A549 (cell line): ENCODE data around the gene NXPH3. TPM values are rescaled to one million over a fixed set of nuclear protein-coding genes. Genes with fewer than 3 reads are reported as not detected.

ENCODE experiments used
- ATAC-seq, 2 experiments: fragments of 200-7000 bp in 1 of 2; fragments of >200 bp in 1 of 2; cut with Nextera tagmentation in 1 of 2; cut with Tn5 transposase in 1 of 2; 3 replicates each; pipeline versions ENCODE4 v1.8.0 to v1.9.1; 2018 to 2020; ENCODE audit warnings: mild to moderate bottlenecking in 1 of 2, moderate library complexity in 1 of 2
- CTCF ChIA-PET: fragments of 300-600 bp; sonication (Branson Sonifier 250); formaldehyde crosslinking; extraction: SDS; loops from one replicate; lab custom pipeline; 2021; ENCODE audit warnings: antibody characterized with exemption, inconsistent platforms; lab: Yijun Ruan, JAX
- POLR2A ChIA-PET: fragments of 350-600 bp; formaldehyde crosslinking; extraction: SDS; loops from one replicate; lab custom pipeline; 2021; ENCODE audit warnings: antibody characterized with exemption, inconsistent platforms; lab: Yijun Ruan, JAX
- DNase-seq, 2 experiments: peaks; one replicate each; pipeline versions ENCODE4 v3.0.0 to v3.0.0-alpha.2; 2011 to 2016; ENCODE audit warnings: low read depth in 1 of 2, low spot score in 1 of 2
- FAIRE-seq: peaks from 2 replicates; lab custom pipeline; 2011; peaks lifted over from hg19 to GRCh38; lab: Jason Lieb, UNC
- H3K27ac ChIP-seq, 2 experiments: fragments of >200 bp; sonication (Bioruptor Twin); formaldehyde crosslinking; 3 replicates each; pipeline ENCODE4 v1.5.1; 2016 to 2017
- H3K4me1 ChIP-seq: fragments of >200 bp; sonication (Bioruptor Twin); formaldehyde crosslinking; 3 replicates; pipeline ENCODE4 v1.6.1; 2016
- H3K4me2 ChIP-seq: fragments of >200 bp; sonication (Bioruptor Twin); formaldehyde crosslinking; 3 replicates; pipeline ENCODE4 v1.6.1; 2016
- H3K4me3 ChIP-seq: fragments of >200 bp; sonication (Bioruptor Twin); formaldehyde crosslinking; 3 replicates; pipeline ENCODE4 v1.5.1; 2016
- H3K9me3 ChIP-seq: fragments of >200 bp; sonication (Bioruptor Twin); formaldehyde crosslinking; 3 replicates; pipeline ENCODE4 v1.6.1; 2016
- BHLHE40 ChIP-seq: IDR thresholded peaks from 2 replicates; pipeline ENCODE4 v1.6.1; 2012; ENCODE audit warnings: low read depth, low read length, inconsistent platforms
- CEBPB ChIP-seq, 2 experiments: fragments of >200 bp in 1 of 2; sonication (Bioruptor Twin) in 1 of 2; formaldehyde crosslinking in 1 of 2; IDR thresholded peaks; 2 replicates each; pipeline ENCODE4 v1.6.1; 2012 to 2016
- EHMT2 ChIP-seq: fragments of 200-600 bp; sonication (generic); IDR thresholded peaks from 2 replicates; pipeline ENCODE4 v1.6.1; 2016; ENCODE audit warnings: antibody characterized with exemption, low read depth, mild to moderate bottlenecking, moderate library complexity
- EP300 ChIP-seq, 2 experiments: fragments of >200 bp; sonication (Bioruptor Twin); formaldehyde crosslinking; IDR thresholded peaks; 2 replicates in 1 of 2; 3 replicates in 1 of 2; pipeline ENCODE4 v1.6.1; 2016 to 2017
- ESRRA ChIP-seq: fragments of 150-350 bp; IDR thresholded peaks from 2 replicates; pipeline ENCODE4 v1.6.1; 2014; ENCODE audit warnings: mild to moderate bottlenecking, low read length, borderline replicate concordance
- FOSB ChIP-seq: fragments of 250-450 bp; sonication (Bioruptor Pico); IDR thresholded peaks from 2 replicates; pipeline ENCODE4 v1.5.0; 2020; ENCODE audit warnings: mild to moderate bottlenecking, moderate library complexity
- FOXS1 ChIP-seq: fragments of 250-450 bp; sonication (Bioruptor Pico); IDR thresholded peaks from 2 replicates; pipeline ENCODE4 v1.5.0; 2020; ENCODE audit warnings: mild to moderate bottlenecking, moderate library complexity
- GATA3 ChIP-seq: IDR thresholded peaks from 2 replicates; pipeline ENCODE4 v1.6.1; 2012; ENCODE audit warnings: borderline replicate concordance
- HDAC2 ChIP-seq: fragments of 200-600 bp; sonication (generic); IDR thresholded peaks from 2 replicates; pipeline ENCODE4 v1.6.1; 2016
- HOXB5 ChIP-seq: fragments of 250-450 bp; sonication (Bioruptor Pico); IDR thresholded peaks from 2 replicates; pipeline ENCODE4 v1.5.0; 2020; ENCODE audit warnings: mild to moderate bottlenecking, moderate library complexity
- KDM1A ChIP-seq: fragments of 200-600 bp; sonication (generic); IDR thresholded peaks from 2 replicates; pipeline ENCODE4 v1.6.1; 2016; ENCODE audit warnings: low read depth, mild to moderate bottlenecking
- MAZ ChIP-seq: fragments of 150-350 bp; IDR thresholded peaks from 2 replicates; pipeline ENCODE4 v1.6.1; 2014; ENCODE audit warnings: antibody characterized with exemption, low read depth, low read length, borderline replicate concordance
- NR3C1 ChIP-seq: fragments of >200 bp; sonication (Bioruptor Twin); formaldehyde crosslinking; IDR thresholded peaks from 3 replicates; pipeline ENCODE4 v1.6.1; 2017
- RAD21 ChIP-seq, 2 experiments: fragments of >200 bp in 1 of 2; sonication (Bioruptor Twin) in 1 of 2; formaldehyde crosslinking in 1 of 2; IDR thresholded peaks in 1 of 2; conservative IDR thresholded peaks in 1 of 2; 2 replicates in 1 of 2; 3 replicates in 1 of 2; pipeline ENCODE4 v1.6.1; 2012 to 2018; ENCODE audit warnings: inconsistent platforms in 1 of 2
- RCOR1 ChIP-seq: fragments of 150-350 bp; IDR thresholded peaks from 2 replicates; pipeline ENCODE4 v1.6.1; 2014; ENCODE audit warnings: antibody characterized with exemption, low read length, low read depth
- RFX5 ChIP-seq: fragments of 450-650 bp; IDR thresholded peaks from 2 replicates; pipeline ENCODE4 v1.7.1; 2014; ENCODE audit warnings: antibody characterized with exemption, mild to moderate bottlenecking, moderate library complexity
- SREBF2 ChIP-seq: fragments of 450-650 bp; IDR thresholded peaks from 2 replicates; pipeline ENCODE4 v1.6.1; 2014; ENCODE audit warnings: mild to moderate bottlenecking, moderate library complexity
- TFCP2L1 ChIP-seq: fragments of 250-450 bp; sonication (Bioruptor Pico); IDR thresholded peaks from 2 replicates; pipeline ENCODE4 v1.5.0; 2021; ENCODE audit warnings: mild to moderate bottlenecking
- ZFP36 ChIP-seq: fragments of 450-650 bp; IDR thresholded peaks from 2 replicates; pipeline ENCODE4 v1.6.1; 2014; ENCODE audit warnings: borderline replicate concordance; ENCODE audit not compliant: partially characterized antibody
- ZSCAN20 ChIP-seq: fragments of 250-450 bp; sonication (Bioruptor Pico); IDR thresholded peaks from 2 replicates; pipeline ENCODE4 v1.8.0; 2022; ENCODE audit warnings: mild to moderate bottlenecking, moderate library complexity
- WGBS: methylation state at CpG from one replicate; pipeline ENCODE4 v1.1.6; 2017; ENCODE audit errors: missing lambda C conversion rate; 5-methylcytosine and 5-hydroxymethylcytosine counted together
- polyA plus RNA-seq, 4 experiments: library from polyadenylated mRNA; depleted of rRNA in 3 of 4; stranded (reverse); fragments of >200 nt; fragmentation: RNase III in 1 of 4; extraction: RNeasy Plus Mini Kit Qiagen cat#74134 plus additional on column Dnase treatment in 1 of 4; gene quantifications; 2 replicates in 3 of 4; 3 replicates in 1 of 4; pipeline ENCODE4 v1.2.3, GENCODE V29; 2011 to 2017
- TF ChIP-seq, protein P1 (sequence below): fragments of 250-450 bp; sonication (Bioruptor Pico); IDR thresholded peaks from 2 replicates; pipeline ENCODE4 v1.5.0; 2020; ENCODE audit warnings: low read depth, mild to moderate bottlenecking, moderate library complexity
- TF ChIP-seq, protein P2 (sequence below): fragments of >200 bp; sonication (Bioruptor Twin); formaldehyde crosslinking; IDR thresholded peaks from 2 replicates; pipeline ENCODE4 v1.6.1; 2016
- TF ChIP-seq, protein P3 (sequence below): IDR thresholded peaks from 2 replicates; pipeline ENCODE4 v1.6.1; 2012

Gene NXPH3
- polyA plus RNA-seq, 2 of the 4 experiments (the other 2 are of a cell fraction): 0.12 to 0.30 TPM

DNA sequence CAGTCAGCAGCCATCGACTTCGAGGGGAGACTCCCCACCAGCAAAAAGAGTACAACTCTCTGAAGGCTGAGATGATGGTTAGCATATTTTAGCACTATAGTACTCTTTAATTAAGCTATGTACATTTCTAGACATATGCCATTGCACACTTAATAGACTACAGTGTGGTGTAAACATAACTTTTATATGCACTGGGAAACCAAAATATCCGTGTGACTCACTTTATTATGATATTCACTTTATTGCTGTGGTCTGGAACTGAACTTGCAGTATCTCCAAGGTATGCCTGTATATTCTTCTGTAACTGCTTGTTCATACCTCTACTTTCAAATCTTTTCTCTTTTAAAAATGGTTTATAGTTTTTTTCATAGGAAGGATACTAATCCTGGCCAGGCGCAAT is 11.0 kb upstream of the NXPH3 start:
- H3K9me3 ChIP-seq: no peaks in the 10 kb centered on the region
- CTCF ChIA-PET: interaction anchor here (0.7 to 40.8 kb wide), 9 partner anchors 9 to 433 kb away, joined by 3 to 2008 read pairs (median 15); partner anchors contain the start of genes DLX3, NXPH3, PHB1 and SLC35B1
- POLR2A ChIA-PET: no interaction called here
- WGBS: 57% methylated on average over 4 of the region's 4 CpGs
- TF ChIP-seq CEBPB (IDR thresholded peaks at IDR 0.05): no peak
- DNase-seq (no peak), ATAC-seq (no peak), FAIRE-seq (no peak)
- H3K4me2 ChIP-seq: no peak overlapping the region
- no peak overlapping the region for H3K27ac ChIP-seq
- H3K4me1 ChIP-seq: no peaks in the 10 kb centered on the region; the same call in 2 of the 3 replicates
- H3K4me3 ChIP-seq: no peak overlapping the region

DNA sequence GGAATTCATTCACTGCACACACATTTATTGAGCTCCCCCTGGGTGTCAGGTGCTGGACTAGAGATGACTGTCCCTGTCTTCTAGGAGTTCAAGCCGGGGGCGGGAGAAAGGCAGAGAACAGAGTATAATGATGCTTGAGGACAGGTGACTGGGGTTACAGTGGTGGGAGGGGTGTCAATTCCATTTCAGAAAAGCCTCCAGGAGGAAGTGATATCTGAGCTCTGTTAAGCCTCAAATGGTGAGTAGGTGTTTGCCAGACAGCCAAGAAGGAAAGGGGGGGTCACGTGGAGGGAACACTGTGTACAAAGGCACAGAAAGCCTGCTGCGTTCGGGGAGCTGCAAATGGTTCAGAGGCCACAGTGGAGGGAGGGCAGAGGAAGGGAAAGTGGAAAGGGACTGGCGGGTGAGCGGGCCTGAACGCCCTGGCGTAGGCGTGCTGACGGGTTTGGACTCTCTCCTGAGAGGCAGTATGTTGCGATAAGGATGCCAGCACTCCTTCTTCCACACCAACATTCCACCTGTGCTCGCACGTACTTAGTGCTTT is 9.7 kb upstream of the NXPH3 start:
- Histone ChIP-seq H3K4me3 (no peak overlapping the region), H3K4me2 (peak overlapping the region; percentile 3; the same call in 1 of the 3 replicates)
- no peak for FAIRE-seq

DNA sequence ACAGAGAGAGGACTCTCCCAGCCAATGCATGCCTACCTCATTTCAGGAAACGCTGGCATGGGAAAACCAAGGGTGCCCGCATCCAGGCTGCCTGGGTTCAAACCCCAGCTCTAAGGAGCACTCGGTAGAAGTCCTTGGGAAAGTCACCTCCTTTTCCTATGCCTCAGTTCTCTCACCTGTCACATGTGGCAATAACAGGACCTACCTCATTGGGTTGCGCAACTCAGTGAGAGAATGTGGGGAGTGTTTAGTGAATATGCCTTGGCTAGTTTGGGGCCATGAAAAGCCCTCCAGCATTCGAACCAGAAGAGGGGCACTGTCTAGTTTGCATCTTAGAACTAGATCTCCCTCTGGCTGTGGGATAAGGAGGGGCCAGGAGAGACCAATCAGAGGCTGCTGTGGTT is 9.0 kb upstream of the NXPH3 start:
- CTCF ChIA-PET: interaction anchor here (1.0 to 40.8 kb wide), 17 partner anchors 9 to 431 kb away, joined by 3 to 2008 read pairs (median 7); partner anchors contain the start of genes DLX3, NXPH3, PHB1 and SLC35B1
- Histone ChIP-seq H3K4me3 (no peak overlapping the region), H3K27ac (no peak overlapping the region; a peak in 1 of 6 replicates), H3K9me3 (no peaks in the 10 kb centered on the region), H3K4me1 (no peaks in the 10 kb centered on the region; the same call in 2 of the 3 replicates), H3K4me2 (no peak overlapping the region)
- TF ChIP-seq CEBPB (IDR thresholded peaks at IDR 0.05): peak; percentile 83 to 95; a peak in 3 of 4 replicates
- no peak for TF ChIP-seq NR3C1
- ATAC-seq (no peak), DNase-seq (no peak), FAIRE-seq (no peak)
- POLR2A ChIA-PET: no interaction called here
- WGBS: 47% methylated on average over 5 of the region's 5 CpGs

More for the DNA sequence above, 9.7 kb upstream of the NXPH3 start:
- no peak for DNase-seq
- no peak for TF ChIP-seq SREBF2
- no peak for TF ChIP-seq RAD21 (conservative IDR thresholded peaks at IDR 0.05 in 1 of 2, IDR thresholded peaks at IDR 0.05 in 1 of 2)
- TF ChIP-seq ZFP36: no peak
- no peak for TF ChIP-seq FOSB (CRISPR knock-in tag)
- no peak for TF ChIP-seq MAZ
- TF ChIP-seq KDM1A: no peak
- TF ChIP-seq FOXS1 (CRISPR knock-in tag): no peak
- TF ChIP-seq ZSCAN20 (CRISPR knock-in tag): no peak
- no peak for TF ChIP-seq RFX5
- POLR2A ChIA-PET: no interaction called here
- 28% methylated on average over 14 of the region's 14 CpGs for WGBS
- CTCF ChIA-PET: interaction anchor here (0.6 to 40.8 kb wide), 12 partner anchors 10 to 432 kb away, joined by 3 to 2008 read pairs (median 4); partner anchors contain the start of genes DLX3, NXPH3, PHB1 and SLC35B1
- H3K27ac ChIP-seq: no peak overlapping the region; a peak in 1 of 6 replicates
- no peaks in the 10 kb centered on the region for H3K9me3 ChIP-seq
- ATAC-seq: no peak
- no peaks in the 10 kb centered on the region; the same call in 2 of the 3 replicates for H3K4me1 ChIP-seq

DNA sequence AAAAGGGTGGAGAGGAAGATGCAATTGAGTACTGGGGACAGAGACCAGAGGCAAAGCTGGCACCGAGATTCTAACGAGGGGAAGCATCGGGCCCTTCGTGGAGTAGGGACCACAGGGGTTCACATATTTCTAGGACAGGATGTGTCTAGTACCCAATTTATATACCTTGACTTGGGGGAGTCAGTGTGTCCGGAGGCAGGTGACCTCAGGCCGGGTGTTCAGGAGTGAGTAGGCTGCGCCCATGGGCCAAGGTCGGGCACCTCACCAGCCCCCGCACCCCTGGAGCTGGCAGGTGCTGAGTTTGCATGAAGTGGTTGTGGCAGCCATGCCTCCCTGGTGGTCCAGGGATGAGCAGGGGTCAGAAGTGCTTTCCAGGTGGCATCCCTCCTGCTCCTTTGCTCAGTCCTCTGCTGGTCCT is 8.6 kb upstream of the NXPH3 start:
- ATAC-seq (no peak), FAIRE-seq (no peak), DNase-seq (no peak)
- Histone ChIP-seq H3K4me3 (no peak overlapping the region), H3K9me3 (no peaks in the 10 kb centered on the region), H3K4me2 (no peak overlapping the region), H3K27ac (no peak overlapping the region; a peak in 1 of 6 replicates), H3K4me1 (no peaks in the 10 kb centered on the region; the same call in 2 of the 3 replicates)
- ChIA-PET CTCF (interaction anchor here (0.6 to 40.8 kb wide), 89 partner anchors 12 to 448 kb away, joined by 3 to 2008 read pairs (median 4); partner anchors contain the start of genes DLX3, PHB1, SLC35B1 and TAC4), POLR2A (interaction anchor here (0.6 to 1.0 kb wide), 2 partner anchors 110 to 141 kb away, joined by 6 to 10 read pairs; partner anchors contain the start of gene SLC35B1)
- no peak for TF ChIP-seq FOXS1 (CRISPR knock-in tag)
- TF ChIP-seq, protein P1, sequence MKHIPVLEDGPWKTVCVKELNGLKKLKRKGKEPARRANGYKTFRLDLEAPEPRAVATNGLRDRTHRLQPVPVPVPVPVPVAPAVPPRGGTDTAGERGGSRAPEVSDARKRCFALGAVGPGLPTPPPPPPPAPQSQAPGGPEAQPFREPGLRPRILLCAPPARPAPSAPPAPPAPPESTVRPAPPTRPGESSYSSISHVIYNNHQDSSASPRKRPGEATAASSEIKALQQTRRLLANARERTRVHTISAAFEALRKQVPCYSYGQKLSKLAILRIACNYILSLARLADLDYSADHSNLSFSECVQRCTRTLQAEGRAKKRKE (CRISPR knock-in tag): no peak
- no peak for TF ChIP-seq HOXB5 (CRISPR knock-in tag)
- TF ChIP-seq TFCP2L1 (CRISPR knock-in tag): no peak
- no peak for TF ChIP-seq RCOR1
- TF ChIP-seq GATA3: no peak
- no peak for TF ChIP-seq EP300 (IDR thresholded peaks at IDR 0.05)
- TF ChIP-seq MAZ: no peak
- TF ChIP-seq ESRRA: no peak
- TF ChIP-seq, protein P2, sequence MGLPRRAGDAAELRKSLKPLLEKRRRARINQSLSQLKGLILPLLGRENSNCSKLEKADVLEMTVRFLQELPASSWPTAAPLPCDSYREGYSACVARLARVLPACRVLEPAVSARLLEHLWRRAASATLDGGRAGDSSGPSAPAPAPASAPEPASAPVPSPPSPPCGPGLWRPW: no peak
- TF ChIP-seq, protein P3, sequence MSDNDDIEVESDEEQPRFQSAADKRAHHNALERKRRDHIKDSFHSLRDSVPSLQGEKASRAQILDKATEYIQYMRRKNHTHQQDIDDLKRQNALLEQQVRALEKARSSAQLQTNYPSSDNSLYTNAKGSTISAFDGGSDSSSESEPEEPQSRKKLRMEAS: no peak
- no peak for TF ChIP-seq EHMT2
- TF ChIP-seq BHLHE40: no peak
- TF ChIP-seq HDAC2: no peak
- WGBS: 27% methylated on average over 6 of the region's 9 CpGs
